GM18951 (cell line): ENCODE data around the gene TFEB.

Experiments used
- POLR2A ChIP-seq: IDR thresholded peaks from 4 replicates; pipeline ENCODE4 v1.6.1; 2011; ENCODE audit warnings: mild to moderate bottlenecking; ENCODE audit not compliant: insufficient read length, insufficient read depth; ENCODE audit errors: extremely low read depth
- in situ Hi-C: fragments of 300-500 bp; cut with MboI; formaldehyde crosslinking; loops from one replicate; pipeline ENCODE4 v1.12.0; 2022; ENCODE audit warnings: low sequenced_read_pairs, mixed read lengths, inconsistent platforms; ENCODE audit not compliant: unreplicated experiment

The TFEB gene

GRCh38 chr6:41756354-41756753, 20.9 kb upstream of the TFEB start:
- TF ChIP-seq POLR2A, result no peak
- in situ Hi-C loops, result no loop called here

- TF ChIP-seq POLR2A, result no peak
- in situ Hi-C loops, result no loop called here
Measured at GRCh38 chr6:41755895-41756294, 20.5 kb upstream of the TFEB start.

GRCh38 chr6:41750374-41750773, 15.0 kb upstream of the TFEB start:
- no peak for TF ChIP-seq POLR2A
- in situ Hi-C loops, result no loop called here

- in situ Hi-C loops, result no loop called here
- TF ChIP-seq POLR2A, result no peak
Measured at GRCh38 chr6:41748542-41748941, 13.1 kb upstream of the TFEB start.

- no peak for TF ChIP-seq POLR2A
- in situ Hi-C loops, result no loop called here
Measured at GRCh38 chr6:41748102-41748477, 12.7 kb upstream of the TFEB start.

GRCh38 chr6:41747256-41748101, 12.1 kb upstream of the TFEB start, which contains the start of gene PGC:
Gene PGC (minus strand): TSS chr6:41747397. CDS start chr6:41747334, 63 bp downstream.
- in situ Hi-C loops, result no loop called here
- TF ChIP-seq POLR2A, result no peak

- in situ Hi-C loops, result no loop called here
- TF ChIP-seq POLR2A, result no peak
Measured at GRCh38 chr6:41746107-41746506, 10.7 kb upstream of the TFEB start.

- in situ Hi-C loops, result no loop called here
- no peak for TF ChIP-seq POLR2A
Measured at GRCh38 chr6:41744236-41744787, 8.9 kb upstream of the TFEB start.

GRCh38 chr6:41743406-41744235, 8.2 kb upstream of the TFEB start:
- in situ Hi-C loops, result no loop called here
- no peak for TF ChIP-seq POLR2A

GRCh38 chr6:41741625-41742490, 6.5 kb upstream of the TFEB start:
- no peak for TF ChIP-seq POLR2A
- in situ Hi-C loops, result no loop called here

- in situ Hi-C loops, result no loop called here
- no peak for TF ChIP-seq POLR2A
Measured at GRCh38 chr6:41740366-41741162, 5.2 kb upstream of the TFEB start.

GRCh38 chr6:41739041-41739440, 3.6 kb upstream of the TFEB start:
- in situ Hi-C loops, result no loop called here

More at GRCh38 chr6:41739041-41739440, 3.6 kb upstream of the TFEB start:
- TF ChIP-seq POLR2A, result no peak
